C4-2B (cell line): ENCODE measurements around the gene CCDC171.

ENCODE experiments used
- H3K27ac ChIP-seq: fragments of 450-650 bp; 2 replicates; pipeline ENCODE4 v1.5.1; 2017
- ZFX ChIP-seq: fragments of 450-650 bp; IDR thresholded peaks from 2 replicates; pipeline ENCODE4 v1.6.1; 2017
- TF ChIP-seq, protein P1 (sequence below): fragments of 450-650 bp; conservative IDR thresholded peaks from 2 replicates; pipeline ENCODE4 v1.5.1; 2017; ENCODE audit warnings: mild to moderate bottlenecking

CCDC171 gene

DNA sequence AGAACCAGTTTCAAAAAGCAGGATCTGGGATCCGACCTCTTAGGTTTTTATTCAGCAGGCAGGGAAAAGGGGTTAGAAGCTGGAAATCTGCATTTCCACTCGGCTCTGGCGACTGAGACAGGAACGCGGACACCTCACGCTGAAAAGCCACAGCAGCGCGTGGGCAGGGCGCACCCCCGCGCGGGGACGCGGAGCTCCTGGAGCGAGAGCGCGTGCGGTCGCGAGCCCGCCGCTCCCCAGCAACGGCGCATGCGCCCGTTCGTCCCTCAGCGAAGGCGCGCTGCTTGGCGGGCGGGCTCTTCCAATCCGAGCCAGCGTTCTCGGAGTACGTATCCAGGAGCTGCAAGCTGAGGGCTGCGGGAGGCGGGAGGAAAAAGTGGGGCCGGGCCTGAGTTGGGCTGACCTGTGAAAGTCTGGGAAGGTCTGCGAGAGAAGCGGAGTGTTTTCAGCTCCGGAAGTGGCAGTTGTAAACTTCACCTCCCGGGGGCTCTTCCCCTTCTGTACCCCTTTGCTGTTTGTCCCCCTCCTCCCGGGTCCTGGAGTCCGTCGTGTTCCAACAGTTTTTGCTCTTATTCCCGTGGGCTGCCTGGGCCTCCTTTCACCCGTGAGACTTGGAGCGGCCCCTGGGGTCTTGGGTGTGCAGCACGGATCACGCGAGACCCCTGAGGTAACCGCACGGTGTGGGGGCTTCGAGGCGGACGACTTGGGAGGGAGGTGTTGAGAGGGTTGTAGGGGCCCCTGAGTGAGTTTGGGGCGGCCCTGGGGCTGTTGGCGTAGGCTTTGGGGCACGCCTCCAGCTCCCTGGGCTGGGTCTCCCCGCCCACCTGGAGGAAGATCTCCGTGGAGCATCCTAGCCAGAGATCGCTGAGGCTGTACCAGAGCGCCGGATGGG, at the start of gene CCDC171:
Gene CCDC171 (plus strand): TSS at position 408 of the 892 bp plus-strand sequence. CDS start 11,046 bp downstream, outside the sequence.
- H3K27ac ChIP-seq = peak within 1 kb of the TSS; percentile 70
- peak; percentile 36 for TF ChIP-seq ZFX
- TF ChIP-seq, protein P1, sequence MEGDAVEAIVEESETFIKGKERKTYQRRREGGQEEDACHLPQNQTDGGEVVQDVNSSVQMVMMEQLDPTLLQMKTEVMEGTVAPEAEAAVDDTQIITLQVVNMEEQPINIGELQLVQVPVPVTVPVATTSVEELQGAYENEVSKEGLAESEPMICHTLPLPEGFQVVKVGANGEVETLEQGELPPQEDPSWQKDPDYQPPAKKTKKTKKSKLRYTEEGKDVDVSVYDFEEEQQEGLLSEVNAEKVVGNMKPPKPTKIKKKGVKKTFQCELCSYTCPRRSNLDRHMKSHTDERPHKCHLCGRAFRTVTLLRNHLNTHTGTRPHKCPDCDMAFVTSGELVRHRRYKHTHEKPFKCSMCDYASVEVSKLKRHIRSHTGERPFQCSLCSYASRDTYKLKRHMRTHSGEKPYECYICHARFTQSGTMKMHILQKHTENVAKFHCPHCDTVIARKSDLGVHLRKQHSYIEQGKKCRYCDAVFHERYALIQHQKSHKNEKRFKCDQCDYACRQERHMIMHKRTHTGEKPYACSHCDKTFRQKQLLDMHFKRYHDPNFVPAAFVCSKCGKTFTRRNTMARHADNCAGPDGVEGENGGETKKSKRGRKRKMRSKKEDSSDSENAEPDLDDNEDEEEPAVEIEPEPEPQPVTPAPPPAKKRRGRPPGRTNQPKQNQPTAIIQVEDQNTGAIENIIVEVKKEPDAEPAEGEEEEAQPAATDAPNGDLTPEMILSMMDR = no peak

DNA sequence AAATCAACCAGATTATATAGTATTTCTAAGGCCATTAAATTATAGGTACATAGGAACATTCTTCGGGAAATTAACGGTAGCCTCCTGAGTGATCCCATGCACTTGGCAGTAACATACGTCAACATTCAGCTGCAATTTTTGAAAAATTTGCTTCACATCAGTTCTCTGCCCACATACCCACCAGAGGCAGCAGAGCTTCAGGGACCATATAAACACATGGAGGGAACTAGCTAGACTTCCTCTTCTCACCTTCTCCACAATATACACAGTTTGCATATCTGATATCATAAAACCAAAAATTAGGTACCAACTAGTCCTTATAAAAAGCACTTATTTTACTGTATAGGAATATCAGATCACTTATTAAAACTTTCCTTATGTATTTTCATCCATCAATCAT, 46.9 kb upstream of the CCDC171 start:
- no peak overlapping the region for H3K27ac ChIP-seq
- TF ChIP-seq, protein P1 = no peak
- no peak for TF ChIP-seq ZFX

DNA sequence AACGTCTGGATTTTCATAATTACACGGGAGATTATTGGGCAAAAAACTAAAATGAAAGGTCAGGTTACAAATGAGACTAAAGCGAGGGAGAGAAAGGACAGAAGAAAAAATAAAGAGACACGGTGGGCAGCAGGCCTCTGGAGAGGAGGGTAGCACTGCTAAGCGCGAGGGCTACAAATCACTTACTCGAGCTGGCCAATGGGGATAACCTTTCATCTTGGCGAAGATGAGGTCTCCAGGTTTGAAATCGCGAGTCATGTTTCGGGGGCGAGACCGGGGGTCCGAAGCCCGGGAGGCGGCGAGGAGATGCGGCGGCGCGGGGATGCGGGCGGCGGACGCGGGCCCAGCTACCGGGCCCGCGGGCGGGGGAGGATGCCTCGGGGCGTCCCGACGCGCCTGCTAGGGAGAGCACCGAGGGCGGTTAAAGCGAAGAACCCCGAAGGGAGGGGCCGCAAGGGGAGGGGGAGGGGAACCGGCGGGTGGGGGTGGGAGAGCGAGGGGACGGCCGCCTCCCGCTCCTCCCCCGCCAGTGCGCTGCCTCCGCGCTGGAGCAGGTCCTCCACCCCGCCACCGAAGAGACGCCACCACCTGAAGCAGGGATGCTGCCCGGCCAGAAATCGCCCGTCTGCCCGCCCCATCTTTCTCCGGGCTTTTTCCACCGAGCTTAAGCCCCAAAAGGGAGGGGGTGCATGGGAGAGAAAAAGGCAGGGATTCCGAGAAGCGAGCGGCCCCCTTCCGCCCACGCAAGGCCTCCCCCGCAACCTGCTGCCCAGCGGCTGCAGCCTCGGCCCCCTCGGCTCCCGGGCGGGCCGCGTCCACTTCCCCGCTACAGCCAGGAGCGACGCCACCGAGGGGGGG, 42.7 kb upstream of the CCDC171 start:
- peak; percentile 63; the same call in 1 of the 2 replicates for TF ChIP-seq ZFX
- TF ChIP-seq, protein P1 = no peak
- peak overlapping the region; percentile 89 for H3K27ac ChIP-seq

DNA sequence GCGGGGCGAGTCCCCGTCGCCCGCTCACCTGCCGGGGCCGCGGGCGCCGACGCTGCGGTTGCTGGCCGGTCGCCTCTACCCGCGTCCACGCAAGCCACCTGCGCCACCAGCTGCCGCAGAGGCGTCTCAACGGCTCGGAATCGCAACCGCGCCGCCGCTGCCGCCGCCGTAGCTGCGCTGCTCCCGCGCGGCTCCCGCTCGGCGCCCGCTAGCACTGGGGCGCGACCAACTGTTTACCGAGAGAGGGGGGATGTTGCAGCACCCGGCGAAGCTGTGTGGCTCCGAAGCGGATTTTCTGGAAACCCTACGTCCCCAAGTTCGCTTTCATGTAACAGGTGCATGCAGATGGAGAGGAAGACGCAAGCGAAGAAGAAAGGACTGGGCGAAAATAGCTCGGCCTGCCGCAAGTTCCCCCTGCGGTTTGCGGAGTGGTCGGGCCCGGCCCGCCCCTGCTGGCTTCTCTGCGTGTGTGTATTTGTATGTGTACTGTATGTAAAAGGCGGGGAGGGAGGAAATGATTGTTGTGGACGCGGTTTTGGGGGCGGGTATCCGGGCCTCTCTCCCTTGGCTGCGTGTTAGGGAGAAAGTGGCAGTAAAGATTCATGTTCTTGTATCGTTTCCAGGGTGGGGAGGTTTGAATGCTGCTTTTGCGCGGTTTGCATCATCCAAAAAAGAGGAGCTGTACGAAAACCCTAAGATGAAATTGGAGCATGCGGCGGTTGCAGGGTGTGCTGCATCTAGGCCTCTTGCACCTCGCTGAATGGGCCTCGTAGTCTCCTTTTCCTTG, 41.9 kb upstream of the CCDC171 start, which contains the start of gene PSIP1:
Gene PSIP1 (minus strand): TSS at position 182 of the 787 bp plus-strand sequence. CDS start 782 bp downstream, outside the sequence.
- TF ChIP-seq, protein P1 = no peak
- TF ChIP-seq ZFX = no peak
- peak within 1 kb of the TSS; percentile 89 for H3K27ac ChIP-seq

DNA sequence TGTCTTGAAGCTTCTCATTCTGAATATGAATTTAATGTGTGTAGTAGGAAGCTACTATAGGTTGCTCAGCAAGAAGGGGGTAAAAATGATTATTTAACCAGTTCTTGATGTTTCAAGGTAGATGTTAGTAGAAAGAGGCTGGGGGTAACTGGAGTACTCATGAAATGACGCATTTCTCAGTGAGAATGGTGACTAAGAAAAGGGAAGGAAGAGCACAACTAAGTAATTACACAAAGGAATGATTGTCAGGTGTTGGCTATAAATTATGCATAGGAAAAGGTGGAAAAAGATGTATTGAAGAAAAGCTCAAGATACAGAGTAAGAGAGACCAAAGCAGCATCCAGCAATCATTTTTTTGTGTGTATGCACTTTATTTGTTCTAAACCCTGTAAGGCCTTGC, 40.6 kb upstream of the CCDC171 start:
- TF ChIP-seq ZFX = no peak
- TF ChIP-seq, protein P1 = no peak
- H3K27ac ChIP-seq = no peak overlapping the region

DNA sequence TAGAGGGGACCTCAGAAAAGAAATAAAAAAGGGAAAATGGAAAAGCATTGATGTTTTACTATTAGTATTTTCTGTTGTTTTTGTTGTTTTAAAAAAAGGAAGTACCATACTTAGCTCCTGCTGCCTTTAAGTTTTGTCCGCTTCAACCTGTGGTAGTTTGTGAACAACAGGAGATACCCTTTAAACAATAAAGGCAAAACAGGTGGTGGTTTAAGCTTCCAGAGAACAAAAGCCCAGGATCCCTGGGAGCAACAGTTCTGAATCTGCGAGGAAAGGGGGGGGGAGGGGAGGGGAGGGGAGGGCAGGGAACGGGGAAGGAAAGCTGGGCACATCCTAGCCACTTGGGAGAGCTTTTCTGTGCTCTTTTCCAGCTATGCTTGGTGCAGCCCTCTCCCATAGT, 40.0 kb upstream of the CCDC171 start:
- TF ChIP-seq, protein P1 = no peak
- TF ChIP-seq ZFX = no peak
- no peak overlapping the region for H3K27ac ChIP-seq
